Neuronal stem cell (in vitro differentiated cells): ENCODE results near the gene BRPF3.

ENCODE experiments used
- DNase-seq: peaks from one replicate; pipeline ENCODE4 v3.0.0-alpha.2; 2013; ENCODE audit warnings: low spot score
- H2AFZ ChIP-seq: one replicate; pipeline ENCODE4 v1.6.1; 2013; ENCODE audit warnings: mild to moderate bottlenecking, low read length, inconsistent platforms
- H2AK5ac ChIP-seq: 2 replicates; pipeline ENCODE4 v1.6.1; 2013; ENCODE audit warnings: low read depth, mild to moderate bottlenecking, inconsistent platforms, low read length, moderate library complexity, mixed read lengths
- H2BK120ac ChIP-seq: 2 replicates; pipeline ENCODE4 v1.6.1; 2013; ENCODE audit warnings: low read depth, mild to moderate bottlenecking, inconsistent platforms, low read length, moderate library complexity, mixed read lengths
- H2BK12ac ChIP-seq: one replicate; pipeline ENCODE4 v1.6.1; 2013; ENCODE audit warnings: low read length, inconsistent platforms
- H2BK15ac ChIP-seq: 2 replicates; pipeline ENCODE4 v1.6.1; 2013; ENCODE audit warnings: mild to moderate bottlenecking, low read length, inconsistent platforms, mixed read lengths
- H2BK5ac ChIP-seq: one replicate; pipeline ENCODE4 v1.6.1; 2013; ENCODE audit warnings: inconsistent platforms, mild to moderate bottlenecking, low read length, moderate library complexity
- H3K14ac ChIP-seq: one replicate; pipeline ENCODE4 v1.6.1; 2013; ENCODE audit warnings: low read length, inconsistent platforms
- H3K18ac ChIP-seq: 2 replicates; pipeline ENCODE4 v1.6.1; 2013; ENCODE audit warnings: low read length, inconsistent platforms
- H3K23ac ChIP-seq: 2 replicates; pipeline ENCODE4 v1.6.1; 2013; ENCODE audit warnings: low read depth, mild to moderate bottlenecking, mixed read lengths, low read length, inconsistent platforms; ENCODE audit not compliant: poor library complexity
- H3K27ac ChIP-seq: replicated peaks from 3 replicates; pipeline ENCODE4 v1.5.1; 2013; ENCODE audit warnings: low read length, inconsistent platforms
- H3K27me3 ChIP-seq, 3 experiments: 2 replicates each; pipeline ENCODE4 v1.6.1; 2013; ENCODE audit warnings: low read length in 3 of 3, mild to moderate bottlenecking in 2 of 3, inconsistent platforms in 1 of 3, low read depth in 1 of 3, mixed read lengths in 1 of 3, moderate library complexity in 1 of 3; ENCODE audit not compliant: control insufficient read depth in 3 of 3, insufficient read depth in 3 of 3
- H3K36me3 ChIP-seq, 2 donors: replicated peaks in 1 of 2; 2 replicates each; pipeline ENCODE4 v1.6.1; 2013; ENCODE audit warnings: low read length in 2 of 2; ENCODE audit not compliant: control insufficient read depth in 2 of 2, insufficient read depth in 2 of 2
- H3K4ac ChIP-seq: 2 replicates; pipeline ENCODE4 v1.6.1; 2013; ENCODE audit warnings: inconsistent platforms, mild to moderate bottlenecking, low read length, moderate library complexity
- H3K4me1 ChIP-seq, 2 donors: 1 replicate in 1 of 2; 2 replicates in 1 of 2; pipeline ENCODE4 v1.6.1; 2013; ENCODE audit warnings: low read length in 2 of 2, low read depth in 1 of 2; ENCODE audit not compliant: control insufficient read depth in 2 of 2, insufficient read depth in 1 of 2
- H3K4me2 ChIP-seq: one replicate; pipeline ENCODE4 v1.6.1; 2013; ENCODE audit warnings: mild to moderate bottlenecking, low read length, inconsistent platforms; ENCODE audit not compliant: insufficient read depth, poor library complexity, severe bottlenecking
- H3K4me3 ChIP-seq, 2 donors: 2 replicates each; pipeline ENCODE4 v1.5.1; 2013; ENCODE audit warnings: low read length in 2 of 2, mild to moderate bottlenecking in 2 of 2, inconsistent platforms in 1 of 2, moderate library complexity in 1 of 2
- H3K79me1 ChIP-seq: one replicate; pipeline ENCODE4 v1.6.1; 2013; ENCODE audit warnings: low read depth, mild to moderate bottlenecking, inconsistent platforms, low read length, moderate library complexity
- H3K9ac ChIP-seq: one replicate; pipeline ENCODE4 v1.6.1; 2013; ENCODE audit warnings: mild to moderate bottlenecking, low read depth, low read length, inconsistent platforms; ENCODE audit not compliant: poor library complexity
- H3K9me3 ChIP-seq, 2 donors: replicated peaks in 1 of 2; 2 replicates each; pipeline versions ENCODE3 to v1.6.1; 2013; ENCODE audit warnings: low read length in 2 of 2, mild to moderate bottlenecking in 2 of 2, inconsistent platforms in 1 of 2, low read depth in 1 of 2, mixed read lengths in 1 of 2, moderate library complexity in 1 of 2; ENCODE audit not compliant: control insufficient read depth in 2 of 2, insufficient read depth in 1 of 2
- H4K8ac ChIP-seq: one replicate; pipeline ENCODE4 v1.6.1; 2013; ENCODE audit warnings: low read depth, mild to moderate bottlenecking, inconsistent platforms, low read length, moderate library complexity
- H4K91ac ChIP-seq: one replicate; pipeline ENCODE4 v1.6.1; 2013; ENCODE audit warnings: low read length, low read depth, mild to moderate bottlenecking, inconsistent platforms; ENCODE audit not compliant: poor library complexity
- WGBS, 2 donors: extraction: QIAGEN DNeasy Blood & Tissue Kit; methylation state at CpG; one replicate each; pipeline ENCODE4 v1.1.7; 2013; ENCODE audit warnings: missing lambda C conversion rate in 2 of 2, mixed read lengths in 1 of 2; ENCODE audit not compliant: insufficient read length in 2 of 2, insufficient replicate concordance in 1 of 2; ENCODE audit errors: extremely low coverage in 2 of 2; 5-methylcytosine and 5-hydroxymethylcytosine counted together

Gene BRPF3

GRCh38 chr6:36269834-36270705 lies 73.5 kb downstream of the BRPF3 start, which contains the start of gene PNPLA1:
TSS of gene PNPLA1 (plus strand) at chr6:36270060. CDS start at chr6:36270460, 400 bp downstream.
- H3K9ac ChIP-seq, result no peak within 1 kb of the TSS
- H3K18ac ChIP-seq, result peak within 1 kb of the TSS; percentile 32
- H4K91ac ChIP-seq, result no peak within 1 kb of the TSS
- H3K4ac ChIP-seq, result no peak within 1 kb of the TSS
- no peaks in the 10 kb centered on the region for H3K79me1 ChIP-seq
- H3K4me2 ChIP-seq, result no peak within 1 kb of the TSS
- no peak within 1 kb of the TSS for H2AK5ac ChIP-seq
- peaks cover 0 to 6% (median 0%) of the 10 kb centered on the region in 3 experiments for H3K27me3 ChIP-seq
- no peak within 1 kb of the TSS for H2BK5ac ChIP-seq
- H3K4me1 ChIP-seq, result no peaks in the 10 kb centered on the region
- H4K8ac ChIP-seq, result no peak within 1 kb of the TSS
- no peaks in the 10 kb centered on the region for H3K36me3 ChIP-seq
- DNase-seq, result no peak
- no peak within 1 kb of the TSS for H2AFZ ChIP-seq
- no peak within 1 kb of the TSS for H3K27ac ChIP-seq
- no CpG with 5 or more reads among the region's 32 CpGs for WGBS, 2 donors
- peak within 1 kb of the TSS; percentile 66 for H3K23ac ChIP-seq
- no peak within 1 kb of the TSS for H2BK15ac ChIP-seq
- H2BK120ac ChIP-seq, result no peak within 1 kb of the TSS
- H3K4me3 ChIP-seq, result no peak within 1 kb of the TSS
- no peak within 1 kb of the TSS for H2BK12ac ChIP-seq
- peaks cover 0 to 3% of the 10 kb centered on the region in 2 donors for H3K9me3 ChIP-seq
- H3K14ac ChIP-seq, result no peak within 1 kb of the TSS

DNA sequence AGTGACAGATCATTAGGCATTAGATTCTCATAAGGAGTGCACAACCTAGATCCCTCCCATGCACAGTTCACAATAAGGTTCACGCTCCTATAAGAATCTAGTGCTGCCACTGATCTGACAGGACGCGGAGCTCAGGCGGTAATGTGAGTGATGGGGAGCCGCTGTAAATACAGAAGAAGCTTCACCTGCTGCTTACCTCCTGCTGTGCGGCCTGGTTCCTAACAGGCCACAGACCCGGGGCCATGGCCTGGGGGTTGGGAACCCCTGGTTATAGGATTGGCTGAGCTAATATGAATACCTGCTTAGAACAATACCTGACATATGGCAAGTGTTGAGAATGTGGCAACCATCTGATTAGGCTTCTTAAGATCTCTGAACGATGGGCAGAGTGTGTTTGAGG lies 75.7 kb downstream of the BRPF3 start:
- H3K4me1 ChIP-seq, result no peaks in the 10 kb centered on the region
- H3K36me3 ChIP-seq, result no peaks in the 10 kb centered on the region
- no peak overlapping the region for H3K23ac ChIP-seq
- no peak overlapping the region for H4K8ac ChIP-seq
- H3K9ac ChIP-seq, result no peak overlapping the region
- no peak overlapping the region for H2BK120ac ChIP-seq
- no peak overlapping the region for H4K91ac ChIP-seq
- no peak overlapping the region for H2BK12ac ChIP-seq
- H2BK5ac ChIP-seq, result no peak overlapping the region
- no peak overlapping the region for H2AFZ ChIP-seq
- no peak overlapping the region for H3K27ac ChIP-seq
- no peak overlapping the region for H3K18ac ChIP-seq
- no peaks in the 10 kb centered on the region for H3K79me1 ChIP-seq
- no peak overlapping the region for H3K4me3 ChIP-seq
- H2AK5ac ChIP-seq, result no peak overlapping the region
- DNase-seq, result no peak
- no peak overlapping the region for H3K4me2 ChIP-seq
- H3K9me3 ChIP-seq, result no peaks in the 10 kb centered on the region
- peaks cover 0 to 6% (median 0%) of the 10 kb centered on the region in 3 experiments for H3K27me3 ChIP-seq
- no peak overlapping the region for H3K14ac ChIP-seq
- WGBS, 2 donors, result no CpG with 5 or more reads among the region's 8 CpGs
- H3K4ac ChIP-seq, result no peak overlapping the region
- no peak overlapping the region for H2BK15ac ChIP-seq

DNA sequence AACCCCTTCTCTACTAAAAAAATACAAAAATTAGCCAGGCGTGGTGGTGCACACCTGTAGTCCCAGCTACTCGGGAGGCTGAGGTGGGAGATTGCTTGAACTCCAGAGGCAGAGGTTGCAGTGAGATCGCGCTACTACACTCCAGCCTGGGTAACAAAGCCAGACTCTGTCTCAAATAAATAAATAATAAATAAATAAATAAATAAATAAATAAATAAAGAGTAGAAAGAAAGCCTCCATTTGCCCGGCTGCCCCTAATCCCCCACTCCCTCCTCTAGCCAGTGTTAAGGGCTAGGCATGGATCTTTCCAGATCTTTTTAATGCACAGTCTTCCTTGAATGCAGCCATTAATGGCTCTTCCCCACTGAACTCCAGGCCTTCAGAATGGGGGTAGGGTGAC lies 76.5 kb downstream of the BRPF3 start:
- Histone ChIP-seq H3K27me3 (peaks cover 0 to 9% (median 0%) of the 10 kb centered on the region in 3 experiments), H3K9ac (no peak overlapping the region), H3K14ac (no peak overlapping the region), H3K79me1 (no peaks in the 10 kb centered on the region), H3K18ac (no peak overlapping the region), H3K9me3 (no peaks in the 10 kb centered on the region), H3K4me1 (no peaks in the 10 kb centered on the region), H3K4ac (no peak overlapping the region), H3K4me2 (no peak overlapping the region), H2BK15ac (no peak overlapping the region), H2BK120ac (no peak overlapping the region), H3K23ac (no peak overlapping the region), H2AFZ (no peak overlapping the region), H4K91ac (no peak overlapping the region), H2BK12ac (no peak overlapping the region), H3K4me3 (no peak overlapping the region), H3K36me3 (no peaks in the 10 kb centered on the region), H3K27ac (no peak overlapping the region), H4K8ac (no peak overlapping the region), H2BK5ac (no peak overlapping the region), H2AK5ac (no peak overlapping the region)
- DNase-seq, result no peak
- WGBS, 2 donors, result no CpG with 5 or more reads among the region's 5 CpGs

DNA sequence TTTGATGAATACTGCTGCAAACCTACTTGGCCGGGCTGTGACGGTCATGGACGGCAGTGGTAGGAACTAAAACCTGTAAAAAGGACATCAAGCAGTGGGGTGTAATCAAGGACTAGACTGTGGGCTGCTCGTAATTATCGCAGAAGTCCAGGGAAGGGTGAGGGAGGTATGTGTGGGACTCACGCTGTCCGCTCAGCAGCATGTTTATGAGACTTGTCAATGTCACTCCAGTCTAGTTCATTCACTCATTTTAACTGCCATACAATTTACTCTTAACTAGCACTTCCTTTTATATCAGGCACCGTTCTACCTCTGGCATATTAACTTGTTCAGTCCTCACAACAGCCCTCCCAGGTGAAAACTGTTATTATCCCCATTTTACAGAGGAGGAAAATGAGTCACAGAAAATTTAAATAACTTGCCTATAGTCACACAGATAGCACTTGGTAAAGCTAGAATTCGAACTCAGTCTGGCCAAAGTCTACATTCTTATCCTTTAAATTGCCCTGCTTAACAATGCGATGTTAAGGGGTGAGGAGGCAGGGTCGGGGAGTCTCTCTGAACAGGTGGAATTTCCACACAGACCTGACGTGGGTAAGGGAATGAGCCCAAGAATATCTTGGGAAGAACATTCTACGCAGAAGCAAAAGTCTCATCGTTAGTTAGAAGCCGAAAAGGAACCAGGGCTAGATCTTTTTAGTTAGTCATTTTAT lies 77.4 kb downstream of the BRPF3 start:
- WGBS, 2 donors, result no CpG with 5 or more reads among the region's 15 CpGs

More for the DNA sequence above, 77.4 kb downstream of the BRPF3 start:
- Histone ChIP-seq H2BK5ac (no peak overlapping the region), H3K18ac (no peak overlapping the region), H3K9ac (no peak overlapping the region), H3K4me2 (no peak overlapping the region), H3K4me1 (no peaks in the 10 kb centered on the region), H3K79me1 (no peaks in the 10 kb centered on the region), H4K91ac (no peak overlapping the region), H2AFZ (no peak overlapping the region), H2BK15ac (no peak overlapping the region), H2AK5ac (no peak overlapping the region), H3K4ac (no peak overlapping the region), H3K27me3 (peaks cover 0 to 16% (median 0%) of the 10 kb centered on the region in 3 experiments), H3K9me3 (no peaks in the 10 kb centered on the region), H2BK12ac (no peak overlapping the region), H2BK120ac (no peak overlapping the region), H3K4me3 (no peak overlapping the region), H3K14ac (no peak overlapping the region), H3K36me3 (no peaks in the 10 kb centered on the region), H4K8ac (no peak overlapping the region), H3K27ac (no peak overlapping the region), H3K23ac (no peak overlapping the region)
- DNase-seq, result no peak
